Activated CD8-positive, alpha-beta T cell treated with anti-CD3 and anti-CD28 coated beads for 36 hours (primary cell): ENCODE results near the gene FGF5. TPM values are rescaled to one million over a fixed set of nuclear protein-coding genes. Genes with fewer than 3 reads are reported as not detected.
"Not testable (repeated sequence)": the region's sequence is repeated elsewhere in the genome, so short reads cannot be mapped to it uniquely, and the experiment has no call there.

ENCODE experiments used
- ATAC-seq: fragments of 200-7000 bp; cut with Tn5 transposase; one replicate; pipeline ENCODE4 v1.10.0; 2021; ENCODE audit warnings: mild to moderate bottlenecking, moderate library complexity
- CTCF ChIA-PET: fragments of 350-600 bp; sonication (Branson Sonifier 250); formaldehyde crosslinking; loops from one replicate; lab custom pipeline; 2021; ENCODE audit warnings: antibody characterized with exemption; lab: Charles Lee
- POLR2A ChIA-PET: fragments of 350-600 bp; sonication (Branson Sonifier 250); formaldehyde crosslinking; loops from one replicate; lab custom pipeline; 2021; ENCODE audit warnings: antibody characterized with exemption; lab: Charles Lee
- DNase-seq: peaks from one replicate; pipeline ENCODE4 v3.0.0-alpha.2; 2020
- H3K27ac Mint-ChIP-seq: one replicate; pipeline ENCODE4 v1.8.0; 2021; ENCODE audit warnings: mild to moderate bottlenecking, mixed read lengths
- H3K27me3 Mint-ChIP-seq: one replicate; pipeline ENCODE4 v1.8.0; 2021; ENCODE audit warnings: mixed read lengths
- H3K36me3 Mint-ChIP-seq: one replicate; pipeline ENCODE4 v1.8.0; 2021; ENCODE audit warnings: low read depth, mixed read lengths
- H3K4me1 Mint-ChIP-seq: one replicate; pipeline ENCODE4 v1.8.0; 2021; ENCODE audit warnings: low read depth, mixed read lengths
- H3K4me3 Mint-ChIP-seq: one replicate; pipeline ENCODE4 v1.8.0; 2021; ENCODE audit warnings: mild to moderate bottlenecking, moderate library complexity, mixed read lengths
- H3K9me3 Mint-ChIP-seq: one replicate; pipeline ENCODE4 v1.8.0; 2021; ENCODE audit warnings: mixed read lengths
- intact Hi-C: fragments of 100-400 bp; cut with micrococcal nuclease; formaldehyde crosslinking; loops from one replicate; pipeline ENCODE4 v1.10.0; 2022
- total RNA-seq, 2 experiments: library from RNA; stranded (reverse); gene quantifications; one replicate each; pipeline ENCODE4 v1.2.3, GENCODE V29; 2021
- TF ChIP-seq, protein P1 (sequence below): fragments of 200-600 bp; IDR thresholded peaks from one replicate; pipeline ENCODE4 v1.8.0; 2022; ENCODE audit warnings: antibody characterized with exemption, mild to moderate bottlenecking

FGF5 gene
- total RNA-seq, 2 experiments from 2014 or later, result not detected

DNA sequence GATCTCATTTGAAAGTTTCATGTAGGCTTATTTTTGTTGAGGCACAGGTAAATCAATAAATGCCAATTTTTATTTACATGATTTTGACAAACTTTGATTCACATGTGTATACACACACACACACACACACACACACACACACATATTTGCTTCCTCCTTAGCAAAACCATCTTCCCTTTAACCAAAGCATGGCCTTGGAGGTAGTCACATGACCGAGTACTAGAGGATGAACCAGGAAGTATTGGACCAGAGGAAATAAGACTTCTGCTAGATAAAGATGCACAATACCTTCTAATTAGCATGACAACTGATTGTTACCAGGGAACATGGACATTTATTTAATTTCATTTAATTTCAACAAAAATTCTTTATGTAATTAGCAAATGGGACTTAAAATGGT, 45.7 kb downstream of the FGF5 start:
- H3K9me3 Mint-ChIP-seq, result no peaks in the 10 kb centered on the region
- ChIA-PET CTCF (no interaction called here), POLR2A (no interaction called here)
- no peaks in the 10 kb centered on the region for H3K4me1 Mint-ChIP-seq
- ATAC-seq (no peak), DNase-seq (no peak)
- H3K4me3 Mint-ChIP-seq, result no peak overlapping the region
- intact Hi-C loops, result no loop called here
- H3K36me3 Mint-ChIP-seq, result no peaks in the 10 kb centered on the region
- TF ChIP-seq, protein P1, sequence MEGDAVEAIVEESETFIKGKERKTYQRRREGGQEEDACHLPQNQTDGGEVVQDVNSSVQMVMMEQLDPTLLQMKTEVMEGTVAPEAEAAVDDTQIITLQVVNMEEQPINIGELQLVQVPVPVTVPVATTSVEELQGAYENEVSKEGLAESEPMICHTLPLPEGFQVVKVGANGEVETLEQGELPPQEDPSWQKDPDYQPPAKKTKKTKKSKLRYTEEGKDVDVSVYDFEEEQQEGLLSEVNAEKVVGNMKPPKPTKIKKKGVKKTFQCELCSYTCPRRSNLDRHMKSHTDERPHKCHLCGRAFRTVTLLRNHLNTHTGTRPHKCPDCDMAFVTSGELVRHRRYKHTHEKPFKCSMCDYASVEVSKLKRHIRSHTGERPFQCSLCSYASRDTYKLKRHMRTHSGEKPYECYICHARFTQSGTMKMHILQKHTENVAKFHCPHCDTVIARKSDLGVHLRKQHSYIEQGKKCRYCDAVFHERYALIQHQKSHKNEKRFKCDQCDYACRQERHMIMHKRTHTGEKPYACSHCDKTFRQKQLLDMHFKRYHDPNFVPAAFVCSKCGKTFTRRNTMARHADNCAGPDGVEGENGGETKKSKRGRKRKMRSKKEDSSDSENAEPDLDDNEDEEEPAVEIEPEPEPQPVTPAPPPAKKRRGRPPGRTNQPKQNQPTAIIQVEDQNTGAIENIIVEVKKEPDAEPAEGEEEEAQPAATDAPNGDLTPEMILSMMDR, result no peak
- no peak overlapping the region for H3K27ac Mint-ChIP-seq
- H3K27me3 Mint-ChIP-seq, result peaks cover 10% of the 10 kb centered on the region

DNA sequence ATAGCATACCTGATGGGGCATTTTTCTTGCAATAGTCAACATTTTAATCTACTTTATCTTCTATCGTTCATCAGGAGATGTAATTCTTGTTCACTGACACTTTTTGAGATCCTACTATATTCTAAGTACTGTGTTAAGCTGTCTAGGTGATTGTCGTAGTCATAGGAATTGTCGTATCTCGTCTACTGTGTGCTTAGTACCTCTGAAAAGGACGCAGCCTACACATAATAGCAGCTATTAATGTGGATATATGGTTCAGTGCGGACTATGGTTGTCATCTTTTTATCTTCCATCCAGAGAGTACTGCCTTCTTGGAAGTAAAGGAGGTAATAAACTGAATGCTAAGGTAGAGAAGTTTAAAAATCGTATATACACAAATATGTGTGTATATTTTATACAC, 47.2 kb downstream of the FGF5 start:
- TF ChIP-seq, protein P1, result no peak
- ChIA-PET POLR2A (no interaction called here), CTCF (no interaction called here)
- Mint-ChIP-seq H3K4me1 (no peaks in the 10 kb centered on the region), H3K4me3 (no peak overlapping the region), H3K36me3 (no peaks in the 10 kb centered on the region), H3K27me3 (peaks cover under 1% of the 10 kb centered on the region), H3K27ac (no peak overlapping the region), H3K9me3 (no peaks in the 10 kb centered on the region)
- intact Hi-C loops, result no loop called here
- no peak for DNase-seq
- ATAC-seq, result no peak

DNA sequence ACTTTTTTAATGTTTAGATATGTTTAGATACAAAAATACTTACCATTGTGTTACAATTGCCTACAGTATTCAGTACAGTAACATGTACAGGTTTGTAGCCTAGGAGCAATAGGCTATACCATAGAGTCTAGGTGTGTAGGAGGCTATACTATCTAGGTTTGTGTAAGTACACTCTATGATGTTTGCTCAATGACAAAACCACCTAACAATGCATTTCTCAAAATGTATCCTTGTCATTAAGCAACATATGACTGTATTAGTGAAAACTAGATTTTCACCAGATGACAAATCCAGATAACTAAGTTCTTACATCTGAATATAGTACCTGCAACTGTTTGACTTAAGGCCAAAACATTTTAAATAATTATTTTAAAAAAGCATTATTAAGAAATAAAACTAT, 49.4 kb downstream of the FGF5 start:
- H3K27ac Mint-ChIP-seq, ATAC-seq, DNase-seq, H3K27me3 Mint-ChIP-seq, H3K9me3 Mint-ChIP-seq, POLR2A ChIA-PET, H3K36me3 Mint-ChIP-seq, intact Hi-C loops, H3K4me3 Mint-ChIP-seq, CTCF ChIA-PET, H3K4me1 Mint-ChIP-seq: not testable (repeated sequence)

DNA sequence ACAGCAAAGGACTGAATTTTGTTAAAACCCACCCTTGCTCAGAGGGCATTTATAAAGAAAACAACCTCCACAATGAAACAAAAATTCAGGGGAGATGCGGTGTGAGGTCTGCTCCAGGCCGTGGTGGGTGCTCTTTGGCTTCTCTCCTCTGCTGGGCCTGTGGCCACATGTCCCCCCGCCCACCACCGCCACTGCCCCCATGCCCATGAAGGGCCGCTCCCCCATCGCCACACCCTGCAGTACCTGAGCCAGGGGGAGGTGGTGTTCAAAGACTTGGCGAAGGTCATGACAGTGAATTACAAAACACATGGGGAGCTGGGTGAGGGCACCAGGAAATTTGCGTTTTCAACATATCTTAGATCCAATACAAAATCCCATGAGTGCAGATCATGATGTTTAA, 54.9 kb downstream of the FGF5 start:
- Mint-ChIP-seq H3K27me3 (peaks cover 8% of the 10 kb centered on the region), H3K9me3 (no peaks in the 10 kb centered on the region), H3K4me3 (no peak overlapping the region), H3K27ac (no peak overlapping the region), H3K4me1 (no peaks in the 10 kb centered on the region), H3K36me3 (no peaks in the 10 kb centered on the region)
- POLR2A ChIA-PET, result no interaction called here
- DNase-seq, result no peak
- intact Hi-C loops, result no loop called here
- CTCF ChIA-PET, result no interaction called here
- ATAC-seq, result no peak
- TF ChIP-seq, protein P1, result no peak

DNA sequence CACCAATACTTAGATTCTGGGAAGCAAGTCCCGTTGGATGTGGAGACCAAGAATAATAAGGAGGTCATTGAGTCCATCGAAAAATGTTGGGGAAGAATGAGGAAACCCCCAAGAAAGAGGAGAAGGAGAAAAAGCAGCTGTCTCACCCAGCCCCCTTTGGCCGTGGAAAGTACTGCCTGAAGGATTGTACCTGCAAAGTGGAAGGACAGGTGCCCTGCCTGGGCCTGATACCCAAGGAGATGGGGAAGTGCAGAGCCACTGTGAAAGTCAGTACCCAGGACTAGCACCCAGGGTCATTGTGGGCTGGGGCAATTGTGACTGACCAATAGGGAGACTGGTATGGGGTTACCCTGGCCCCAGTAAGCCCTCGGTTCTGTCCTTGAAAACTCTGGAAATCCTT, 55.3 kb downstream of the FGF5 start:
- H3K4me3 Mint-ChIP-seq, result no peak overlapping the region
- CTCF ChIA-PET, result no interaction called here
- no peaks in the 10 kb centered on the region for H3K36me3 Mint-ChIP-seq
- TF ChIP-seq, protein P1, result no peak
- no peak for DNase-seq
- intact Hi-C loops, result no loop called here
- H3K27me3 Mint-ChIP-seq, result peaks cover 8% of the 10 kb centered on the region
- no peaks in the 10 kb centered on the region for H3K4me1 Mint-ChIP-seq
- no peak for ATAC-seq
- POLR2A ChIA-PET, result no interaction called here
- no peaks in the 10 kb centered on the region for H3K9me3 Mint-ChIP-seq
- H3K27ac Mint-ChIP-seq, result no peak overlapping the region

DNA sequence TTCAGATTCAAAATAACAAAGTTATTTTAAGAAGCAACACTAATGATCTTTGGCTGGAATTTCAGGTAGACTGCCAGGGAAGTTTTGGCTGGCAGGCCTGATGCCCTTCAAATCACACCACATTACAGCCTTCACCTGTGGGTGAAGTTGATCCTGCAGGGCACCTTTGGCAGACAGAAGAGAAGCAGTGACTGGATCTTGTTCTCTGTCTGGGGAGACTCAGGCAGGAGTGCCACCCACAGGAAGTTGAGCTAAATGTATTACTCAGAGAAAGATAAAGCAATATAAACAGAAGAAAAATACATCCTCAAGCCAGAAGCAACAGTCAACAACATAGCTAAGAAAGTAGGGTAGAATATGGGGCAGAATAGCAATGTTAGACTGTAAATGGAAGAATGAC, 56.3 kb downstream of the FGF5 start:
- H3K9me3 Mint-ChIP-seq, result no peaks in the 10 kb centered on the region
- intact Hi-C loops, result no loop called here
- no peaks in the 10 kb centered on the region for H3K36me3 Mint-ChIP-seq
- TF ChIP-seq, protein P1, result no peak
- POLR2A ChIA-PET, result no interaction called here
- ATAC-seq (no peak), DNase-seq (peak; percentile 15)
- no peak overlapping the region for H3K27ac Mint-ChIP-seq
- CTCF ChIA-PET, result interaction anchor here (0.9 kb wide), 1 partner anchor 102 kb away, joined by 3 read pairs; no protein-coding TSS in a partner anchor
- no peak overlapping the region for H3K4me3 Mint-ChIP-seq
- peaks cover 8% of the 10 kb centered on the region for H3K27me3 Mint-ChIP-seq
- no peaks in the 10 kb centered on the region for H3K4me1 Mint-ChIP-seq
